HG02870 (cell line): ENCODE measurements around the gene IL12B.
"Not testable (repeated sequence)": the region's sequence is repeated elsewhere in the genome, so short reads cannot be mapped to it uniquely, and the experiment has no call there.

ENCODE experiments used
- ATAC-seq: cut with Tn5 transposase; IDR thresholded peaks from one replicate; pipeline ENCODE4 v1.9.1; 2021; ENCODE audit warnings: mild to moderate bottlenecking, moderate library complexity; ENCODE audit not compliant: unreplicated experiment

The IL12B gene

GRCh38 chr5:159333545-159333925, 3.2 kb upstream of the IL12B start:
- no peak for ATAC-seq

DNA sequence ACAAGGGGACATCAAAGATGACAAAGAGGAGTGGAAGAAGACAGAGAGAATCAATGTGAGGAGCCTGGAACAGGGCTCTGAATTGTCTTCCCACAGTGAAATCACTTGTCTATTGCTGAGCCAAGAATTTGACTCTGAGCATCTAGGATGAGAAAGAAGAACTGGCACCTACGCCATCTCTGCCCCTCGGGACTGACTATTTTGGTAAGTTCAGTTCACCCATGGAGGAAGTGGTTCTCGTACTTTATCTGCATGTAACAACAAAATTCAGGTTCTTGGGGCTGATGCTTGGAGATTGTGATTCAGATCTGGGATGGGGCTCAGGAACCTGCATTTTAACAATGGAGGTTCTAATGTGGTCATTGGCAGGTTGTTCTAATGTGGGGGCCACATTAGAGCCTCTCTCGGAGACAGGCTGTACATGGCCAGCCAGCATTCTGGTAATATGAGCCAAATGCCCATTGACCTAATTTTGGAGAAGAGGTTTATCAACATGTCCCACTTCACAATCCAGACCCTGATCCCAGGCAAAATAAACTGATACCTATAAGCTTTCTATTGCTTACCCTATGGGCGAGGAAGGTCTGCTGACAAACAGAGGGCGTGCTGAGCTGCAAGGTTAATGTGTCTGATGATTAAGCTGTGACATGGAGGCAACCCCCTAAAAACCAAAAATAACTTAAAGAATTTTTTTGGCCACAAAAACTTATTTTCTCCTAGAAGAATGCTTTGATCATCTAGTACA, 2.7 kb upstream of the IL12B start:
- ATAC-seq, result no peak

GRCh38 chr5:159331093-159331973, 1.0 kb upstream of the IL12B start:
- peak; percentile 58 for ATAC-seq

DNA sequence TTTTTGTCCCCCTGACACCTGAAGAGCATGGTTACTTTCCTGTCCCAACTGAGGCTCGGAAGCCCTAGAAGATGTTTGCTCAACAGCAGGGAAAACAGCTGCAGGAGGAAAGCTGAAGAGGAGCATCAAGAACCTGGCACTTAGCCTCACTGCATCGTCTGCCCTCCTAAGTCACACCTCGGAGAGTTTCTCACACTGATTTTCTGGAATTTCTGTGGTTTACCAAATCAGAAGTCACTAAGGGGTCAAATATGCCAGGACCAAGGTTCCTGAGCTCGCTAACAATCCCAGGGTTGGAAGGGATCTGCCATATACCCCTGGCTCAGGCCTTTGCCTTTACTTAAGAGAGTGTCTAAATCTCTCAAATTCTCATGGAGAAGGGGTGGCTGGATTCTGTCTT, 5.3 kb downstream of the IL12B start:
- no peak for ATAC-seq

GRCh38 chr5:159324102-159324755, 6.1 kb downstream of the IL12B start:
- ATAC-seq, result no peak

DNA sequence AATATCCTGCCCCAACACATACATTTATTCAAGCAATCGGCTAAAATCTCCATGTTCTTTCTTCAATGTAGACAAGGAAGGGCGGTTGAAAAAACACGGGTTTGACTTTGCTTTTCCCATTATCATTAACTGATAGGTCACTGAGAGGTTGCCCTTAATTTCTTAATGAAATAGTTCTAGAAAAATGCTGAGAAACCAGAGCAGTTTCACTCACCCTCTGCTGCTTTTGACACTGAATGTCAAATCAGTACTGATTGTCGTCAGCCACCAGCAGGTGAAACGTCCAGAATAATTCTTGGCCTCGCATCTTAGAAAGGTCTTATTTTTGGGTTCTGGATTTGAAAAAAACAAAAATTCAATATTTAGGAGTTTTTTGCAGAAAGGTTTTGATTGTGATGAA, 8.1 kb downstream of the IL12B start:
- no peak for ATAC-seq

DNA sequence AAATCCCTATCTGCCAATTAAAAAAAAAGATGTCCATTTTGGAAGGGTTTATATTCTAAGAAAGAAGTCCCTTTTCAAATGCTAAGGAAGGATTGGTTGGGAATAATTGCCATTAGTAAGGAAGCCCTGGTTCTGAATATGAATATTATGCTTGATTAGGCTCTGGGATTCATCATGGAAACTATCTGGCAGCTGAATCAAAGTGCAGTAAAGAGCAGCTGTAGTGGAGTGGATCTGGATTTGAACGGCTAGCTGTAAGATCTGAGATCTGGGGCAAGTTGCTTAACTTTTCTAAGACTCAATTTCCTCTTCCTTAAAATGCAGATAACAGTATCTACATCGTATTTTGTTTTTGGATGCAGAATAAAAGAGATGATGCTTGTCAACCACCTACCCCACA, 10.5 kb downstream of the IL12B start:
- ATAC-seq, result no peak

DNA sequence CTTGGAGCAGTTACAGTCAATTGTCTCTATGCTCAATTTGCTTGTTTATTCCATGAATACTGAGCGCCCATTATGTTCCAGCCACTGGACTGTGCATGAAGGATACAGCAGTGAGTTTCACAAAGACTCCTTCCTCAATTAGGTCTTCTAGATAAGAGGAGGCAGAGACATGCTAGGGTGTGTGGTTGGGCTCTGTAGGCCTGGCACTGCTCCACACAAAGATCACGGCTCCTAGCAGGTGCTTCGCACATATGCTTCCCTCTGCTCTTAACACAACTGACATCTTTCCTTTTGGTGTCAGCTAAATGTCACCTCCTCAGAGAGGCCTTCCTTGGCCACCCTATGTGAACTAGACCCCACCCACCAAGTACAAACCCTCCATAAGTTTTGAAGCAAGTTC, 10.9 kb downstream of the IL12B start:
- ATAC-seq, result no peak

GRCh38 chr5:159318448-159318847, 11.8 kb downstream of the IL12B start:
- ATAC-seq, result no peak

- no peak for ATAC-seq
These were observed 12.4 kb downstream of the IL12B start for GRCh38 chr5:159317849-159318248.

DNA sequence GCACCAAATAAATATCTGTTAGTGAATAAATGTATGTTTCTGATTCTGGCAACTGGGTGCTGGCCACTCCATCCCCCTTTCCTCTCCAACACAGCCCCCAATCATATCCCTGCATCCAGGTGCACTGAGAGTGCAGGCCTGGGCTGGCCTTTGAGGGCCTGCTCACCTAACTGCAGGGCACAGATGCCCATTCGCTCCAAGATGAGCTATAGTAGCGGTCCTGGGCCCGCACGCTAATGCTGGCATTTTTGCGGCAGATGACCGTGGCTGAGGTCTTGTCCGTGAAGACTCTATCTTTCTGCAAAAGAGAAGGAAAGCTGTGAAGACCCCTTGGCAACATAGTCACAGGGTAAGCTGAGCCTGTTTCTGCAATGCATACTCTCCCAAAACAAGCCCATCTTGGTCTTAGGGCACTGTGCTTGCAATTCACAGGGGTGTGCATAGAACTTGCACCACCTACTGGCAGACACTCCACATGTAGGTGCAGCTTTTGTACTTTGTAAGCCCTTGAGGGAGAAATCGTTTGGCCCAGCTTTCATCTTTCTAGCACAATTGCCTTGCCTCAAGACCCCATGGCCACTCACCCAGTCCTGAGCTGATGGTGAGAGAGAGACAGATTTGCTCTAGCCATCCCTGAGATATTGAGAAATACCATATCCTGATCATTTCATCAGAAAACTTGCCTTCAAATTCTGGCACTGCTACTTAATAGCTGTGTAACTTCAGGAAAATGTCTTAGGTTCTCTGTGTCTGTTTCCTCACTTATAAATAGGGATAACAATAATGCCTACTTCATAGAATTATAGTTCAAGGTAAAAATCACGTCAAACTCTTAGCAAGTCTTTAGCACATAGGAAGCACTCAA, 13.5 kb downstream of the IL12B start:
- no peak for ATAC-seq

DNA sequence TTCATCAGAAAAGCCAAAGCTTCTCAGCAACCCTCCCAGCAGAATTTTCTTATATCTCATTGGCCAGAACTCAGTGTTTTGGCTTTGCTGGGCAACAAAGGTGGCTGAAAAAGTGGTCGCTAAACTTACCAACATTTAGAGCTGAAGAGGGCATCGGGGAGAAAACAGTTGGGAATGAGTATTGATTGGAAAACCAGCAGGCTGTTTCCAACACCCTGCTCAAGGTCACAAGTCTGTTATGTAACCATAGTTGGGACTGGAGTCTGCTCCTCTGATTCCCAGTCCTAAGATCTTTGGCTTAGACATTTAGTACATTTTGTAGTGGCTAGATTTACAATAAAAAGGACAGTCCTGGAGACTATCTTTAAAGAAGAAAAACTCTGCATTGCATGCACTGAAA, 17.1 kb downstream of the IL12B start:
- no peak for ATAC-seq

DNA sequence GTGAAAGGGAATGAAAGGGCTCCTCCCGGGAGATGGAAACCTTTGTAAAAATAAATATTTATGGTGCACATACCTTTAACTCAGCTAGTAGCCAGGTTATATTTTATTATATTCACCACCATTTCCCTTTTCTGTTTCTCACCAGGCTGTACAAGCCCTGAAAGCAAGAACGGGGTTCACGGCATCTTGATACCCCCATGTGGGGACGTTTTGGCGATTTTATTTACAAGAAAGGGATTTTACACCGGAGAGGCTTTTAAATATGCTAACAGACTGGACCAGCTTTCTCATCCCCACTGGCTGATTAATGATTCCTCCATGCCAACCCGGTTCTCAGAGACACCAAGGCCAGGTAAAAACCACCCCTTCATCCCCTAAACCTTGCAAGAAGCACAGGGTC, 19.2 kb downstream of the IL12B start:
- ATAC-seq, result no peak

- no peak for ATAC-seq
These were observed 19.8 kb downstream of the IL12B start for GRCh38 chr5:159310511-159310910.

- no peak for ATAC-seq
These were observed 20.4 kb downstream of the IL12B start for GRCh38 chr5:159309689-159310433.

DNA sequence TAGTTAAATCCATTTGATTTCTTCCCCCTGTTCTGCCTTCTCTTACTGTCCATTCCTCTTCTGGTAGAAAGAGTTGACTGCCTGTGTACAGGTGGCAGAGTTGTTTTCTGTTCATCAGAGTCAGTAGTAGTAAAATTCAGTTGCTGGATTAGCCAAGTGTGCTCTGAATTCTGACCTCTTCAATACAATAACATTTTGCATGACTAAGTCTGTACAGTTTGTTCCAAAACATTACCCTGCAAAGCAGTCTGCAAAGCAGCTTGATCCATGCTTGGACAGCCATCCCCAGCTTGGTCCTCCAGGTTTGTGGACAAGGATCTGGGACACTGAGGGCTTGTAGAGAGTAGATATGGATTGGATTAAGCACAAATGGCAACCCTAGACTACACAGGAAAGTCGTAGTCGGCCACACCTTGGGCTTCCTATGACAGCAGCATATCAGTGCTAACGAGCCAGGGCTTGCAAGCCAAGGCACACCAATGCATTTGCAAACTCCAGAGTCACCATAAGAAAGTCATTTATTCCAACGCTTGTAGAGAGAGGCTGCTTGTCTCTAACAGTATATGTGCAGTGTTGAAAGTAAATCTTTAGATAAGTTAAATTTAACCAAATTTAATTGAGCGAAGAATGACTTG, 25.2 kb downstream of the IL12B start:
- ATAC-seq, result no peak

GRCh38 chr5:159303286-159303685, 27.0 kb downstream of the IL12B start:
- ATAC-seq, result no peak

DNA sequence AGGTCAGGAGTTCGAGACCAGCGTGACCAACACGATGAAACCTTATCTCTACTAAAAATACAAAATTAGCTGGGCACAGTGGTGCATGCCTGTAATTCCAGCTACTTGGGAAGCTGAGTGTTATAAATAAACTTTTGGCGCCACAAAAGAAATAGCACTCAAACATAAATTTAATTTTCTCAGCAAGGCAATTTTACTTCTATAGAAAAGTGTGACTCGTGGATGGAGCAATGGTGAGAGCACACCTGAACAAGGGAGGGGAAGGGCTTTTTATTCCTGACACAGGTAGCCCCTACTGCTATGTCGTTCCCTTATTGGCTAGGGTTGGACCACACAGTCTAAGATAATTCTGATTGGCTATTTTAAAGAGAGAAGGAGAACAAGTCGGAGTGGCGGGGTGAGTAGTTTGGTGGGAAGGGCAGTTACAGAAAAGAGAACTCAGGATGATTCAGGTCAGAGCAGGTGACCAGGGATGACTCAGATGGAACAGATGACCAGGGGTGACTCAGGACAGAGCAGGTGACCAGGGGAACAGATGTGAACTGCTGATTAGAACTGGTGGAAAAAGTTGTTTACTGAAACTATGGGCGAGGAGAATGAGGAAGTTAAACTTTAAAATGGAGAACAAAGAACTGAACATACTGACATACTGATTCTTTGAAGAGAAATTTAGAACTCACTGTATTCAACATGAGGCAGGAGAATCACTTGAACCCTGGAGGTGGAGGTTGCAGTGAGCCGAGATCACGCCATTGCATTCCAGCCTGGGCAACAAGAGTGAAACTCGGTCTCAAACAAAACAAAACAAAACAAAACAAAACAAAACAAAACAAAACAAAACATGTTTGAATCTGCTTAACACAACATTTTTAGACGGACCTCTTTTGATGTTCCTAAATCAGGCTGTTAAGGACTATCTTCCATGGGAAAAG, 28.1 kb downstream of the IL12B start:
- ATAC-seq, result not testable (repeated sequence)

GRCh38 chr5:159301466-159301865, 28.8 kb downstream of the IL12B start:
- ATAC-seq, result no peak
